DOHH2 (cell line): ENCODE measurements around the gene CPA5.

ENCODE experiments used
- H3F3A ChIP-seq: fragments of 200-600 bp; sonication (generic), shearing (Covaris generic); 2 replicates; pipeline ENCODE4 v1.6.0; 2016; ENCODE audit warnings: antibody characterized with exemption, mild to moderate bottlenecking; ENCODE audit not compliant: control insufficient read depth, insufficient read depth
- H3K27ac ChIP-seq: fragments of 200-600 bp; sonication (generic); 2 replicates; pipeline ENCODE4 v1.5.1; 2014; ENCODE audit warnings: low read depth, mild to moderate bottlenecking, low read length, moderate library complexity
- H3K27me3 ChIP-seq: fragments of 200-600 bp; sonication (generic); 2 replicates; pipeline ENCODE4 v1.6.1; 2014; ENCODE audit warnings: mild to moderate bottlenecking, low read length, mixed read lengths; ENCODE audit not compliant: control insufficient read depth
- H3K36me3 ChIP-seq: fragments of 200-600 bp; sonication (generic); 2 replicates; pipeline ENCODE4 v1.6.1; 2014; ENCODE audit warnings: mild to moderate bottlenecking, low read length, moderate library complexity, mixed read lengths; ENCODE audit not compliant: control insufficient read depth
- H3K4me1 ChIP-seq: fragments of 200-600 bp; sonication (generic); 2 replicates; pipeline ENCODE4 v1.6.1; 2014; ENCODE audit warnings: mild to moderate bottlenecking, low read length, mixed read lengths; ENCODE audit not compliant: control insufficient read depth
- H3K4me2 ChIP-seq: fragments of 200-600 bp; sonication (generic); 2 replicates; pipeline ENCODE4 v1.6.0; 2014; ENCODE audit warnings: mild to moderate bottlenecking, low read length, moderate library complexity
- H3K4me3 ChIP-seq: fragments of 200-600 bp; sonication (generic); 2 replicates; pipeline ENCODE4 v1.5.1; 2014; ENCODE audit warnings: mild to moderate bottlenecking, low read length, mixed read lengths
- H3K79me2 ChIP-seq: fragments of 200-600 bp; sonication (generic); 2 replicates; pipeline ENCODE4 v1.6.1; 2014; ENCODE audit warnings: mild to moderate bottlenecking, low read length, mixed read lengths; ENCODE audit not compliant: control insufficient read depth
- H3K9me2 ChIP-seq: fragments of 200-600 bp; sonication (generic); replicated peaks from 2 replicates; pipeline ENCODE4 v1.6.1; 2014; ENCODE audit warnings: mild to moderate bottlenecking, low read length, mixed read lengths; ENCODE audit not compliant: control insufficient read depth
- H3K9me3 ChIP-seq: fragments of 200-600 bp; sonication (generic); 2 replicates; pipeline ENCODE4 v1.6.1; 2014; ENCODE audit warnings: antibody characterized with exemption, low read length, mixed read lengths; ENCODE audit not compliant: control insufficient read depth, insufficient read depth
- H4K20me1 ChIP-seq: fragments of 200-600 bp; sonication (generic); 2 replicates; pipeline ENCODE4 v1.6.0; 2014; ENCODE audit warnings: low read depth, mild to moderate bottlenecking, antibody characterized with exemption, low read length, moderate library complexity; ENCODE audit not compliant: control insufficient read depth, insufficient read depth
- CTCF ChIP-seq: fragments of 200-600 bp; sonication (generic); IDR thresholded peaks from one replicate; pipeline ENCODE4 v1.5.1; 2014; ENCODE audit warnings: antibody characterized with exemption, mild to moderate bottlenecking, low read depth, low read length; ENCODE audit not compliant: poor library complexity, severe bottlenecking
- EZH2phosphoT487 ChIP-seq: fragments of 200-600 bp; sonication (generic); IDR thresholded peaks from 2 replicates; pipeline ENCODE4 v1.6.1; 2017; ENCODE audit warnings: borderline replicate concordance, mild to moderate bottlenecking, antibody characterized with exemption, low read length, moderate library complexity, mixed read lengths

Gene CPA5

GRCh38 chr7:130366564-130366963 lies 21.9 kb downstream of the CPA5 start:
- H3K4me3 ChIP-seq, result no peak overlapping the region
- no peaks in the 10 kb centered on the region for H3F3A ChIP-seq
- no peaks in the 10 kb centered on the region for H3K9me3 ChIP-seq
- H3K4me1 ChIP-seq, result no peaks in the 10 kb centered on the region
- H3K9me2 ChIP-seq, result no peaks in the 10 kb centered on the region
- H3K4me2 ChIP-seq, result no peak overlapping the region
- H3K79me2 ChIP-seq, result no peaks in the 10 kb centered on the region
- H4K20me1 ChIP-seq, result no peaks in the 10 kb centered on the region
- H3K27me3 ChIP-seq, result peaks cover 4% of the 10 kb centered on the region
- H3K27ac ChIP-seq, result no peak overlapping the region
- H3K36me3 ChIP-seq, result no peaks in the 10 kb centered on the region
- TF ChIP-seq CTCF, result no peak

- no peaks in the 10 kb centered on the region for H3F3A ChIP-seq
- no peaks in the 10 kb centered on the region for H3K36me3 ChIP-seq
- no peaks in the 10 kb centered on the region for H4K20me1 ChIP-seq
- H3K9me3 ChIP-seq, result no peaks in the 10 kb centered on the region
- H3K4me1 ChIP-seq, result no peaks in the 10 kb centered on the region
- H3K27me3 ChIP-seq, result peaks cover 4% of the 10 kb centered on the region
- no peak for TF ChIP-seq CTCF
- TF ChIP-seq EZH2phosphoT487, result no peak
- no peaks in the 10 kb centered on the region for H3K79me2 ChIP-seq
- H3K27ac ChIP-seq, result no peak overlapping the region
- no peak overlapping the region for H3K4me3 ChIP-seq
- H3K4me2 ChIP-seq, result no peak overlapping the region
- H3K9me2 ChIP-seq, result no peaks in the 10 kb centered on the region
Measured at GRCh38 chr7:130367088-130367755, 22.6 kb downstream of the CPA5 start.

- no peak overlapping the region for H3K4me3 ChIP-seq
- H3K4me1 ChIP-seq, result no peaks in the 10 kb centered on the region
- H3K9me2 ChIP-seq, result no peaks in the 10 kb centered on the region
- H3K36me3 ChIP-seq, result no peaks in the 10 kb centered on the region
- TF ChIP-seq CTCF (no peak), EZH2phosphoT487 (no peak)
- H3F3A ChIP-seq, result no peaks in the 10 kb centered on the region
- H3K4me2 ChIP-seq, result no peak overlapping the region
- H3K79me2 ChIP-seq, result no peaks in the 10 kb centered on the region
- H3K9me3 ChIP-seq, result no peaks in the 10 kb centered on the region
- no peak overlapping the region for H3K27ac ChIP-seq
- peaks cover 4% of the 10 kb centered on the region for H3K27me3 ChIP-seq
- H4K20me1 ChIP-seq, result no peaks in the 10 kb centered on the region
Measured at GRCh38 chr7:130367836-130368746, 23.5 kb downstream of the CPA5 start.
